Measurements from ENCODE around the gene PRELID3B.
"Not testable (repeated sequence)": the region's sequence is repeated elsewhere in the genome, so short reads cannot be mapped to it uniquely, and the experiment has no call there.

Gene PRELID3B

DNA sequence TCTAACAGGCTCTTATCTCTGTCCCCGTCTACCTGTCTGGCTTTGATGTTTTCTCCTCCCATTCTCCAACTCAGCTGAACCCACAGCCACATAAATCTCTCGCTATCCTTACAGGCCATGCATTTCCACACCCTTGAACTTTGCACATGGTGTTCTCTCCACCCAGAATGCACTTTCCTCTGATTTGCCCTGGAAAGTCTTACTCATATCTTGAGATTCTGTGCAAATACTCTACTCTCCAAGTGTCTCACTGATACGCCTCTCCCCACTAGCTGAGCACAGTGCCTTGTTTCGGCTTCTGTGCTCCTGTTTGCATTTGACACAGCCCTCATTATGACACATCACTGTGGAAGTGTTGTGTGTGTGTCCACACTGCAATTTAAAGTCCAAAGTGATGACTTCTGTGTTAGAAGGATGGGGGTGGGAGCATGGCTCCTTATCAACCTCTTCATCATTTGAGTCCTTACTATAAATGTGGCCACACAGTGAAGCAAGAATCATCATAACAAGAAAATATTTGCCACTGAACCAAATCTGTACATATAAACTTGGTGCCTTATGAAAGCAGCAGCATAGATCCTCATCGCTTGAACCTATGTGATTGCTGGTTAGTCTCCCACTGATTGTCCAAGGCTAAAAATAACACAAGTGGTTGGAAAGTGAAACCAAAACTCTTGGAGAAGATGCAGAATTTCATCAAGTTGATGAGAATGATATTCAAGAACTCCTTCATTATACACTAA is 5.5 kb upstream of the PRELID3B start:
- no peak for DNase-seq

DNA sequence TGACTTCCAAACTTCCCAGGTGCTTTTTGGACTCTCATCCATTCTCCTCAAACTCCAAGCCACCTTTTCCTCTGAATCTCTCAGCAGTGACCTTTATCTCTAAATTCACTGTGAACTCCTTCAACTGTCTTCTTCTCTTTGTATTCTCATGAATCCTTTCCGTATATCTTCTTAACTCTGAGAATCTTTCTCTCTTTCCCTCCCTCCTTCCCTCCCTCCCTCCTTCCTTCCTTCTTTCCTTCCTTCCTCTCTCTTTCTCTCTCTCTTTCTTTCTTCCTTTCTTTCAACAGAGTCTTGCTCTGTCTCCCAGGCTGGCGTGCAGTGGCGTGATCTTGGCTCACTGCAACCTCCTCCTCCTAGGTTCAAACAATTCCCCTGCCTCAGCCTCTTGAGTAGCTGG is 4.3 kb upstream of the PRELID3B start:
- no peak for DNase-seq

DNA sequence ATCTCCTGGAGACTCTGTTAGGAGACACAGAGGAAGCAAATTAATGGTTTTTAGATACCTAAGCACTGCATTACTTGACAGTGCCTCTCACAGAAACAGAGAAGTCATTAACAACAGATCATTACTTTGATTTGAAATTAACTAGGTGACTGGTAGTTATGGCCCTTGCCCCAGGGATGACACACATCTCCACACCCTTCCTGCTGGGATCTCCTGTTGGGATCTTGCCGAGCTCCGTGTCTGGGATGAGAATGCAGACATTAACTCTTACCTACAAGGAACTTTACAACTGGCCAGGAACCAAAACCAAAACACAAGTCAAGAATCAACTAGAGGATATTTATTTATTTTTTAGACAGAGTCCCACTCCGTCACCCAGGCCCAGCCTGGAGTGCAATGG is 2.2 kb upstream of the PRELID3B start:
- no peak for DNase-seq

DNA sequence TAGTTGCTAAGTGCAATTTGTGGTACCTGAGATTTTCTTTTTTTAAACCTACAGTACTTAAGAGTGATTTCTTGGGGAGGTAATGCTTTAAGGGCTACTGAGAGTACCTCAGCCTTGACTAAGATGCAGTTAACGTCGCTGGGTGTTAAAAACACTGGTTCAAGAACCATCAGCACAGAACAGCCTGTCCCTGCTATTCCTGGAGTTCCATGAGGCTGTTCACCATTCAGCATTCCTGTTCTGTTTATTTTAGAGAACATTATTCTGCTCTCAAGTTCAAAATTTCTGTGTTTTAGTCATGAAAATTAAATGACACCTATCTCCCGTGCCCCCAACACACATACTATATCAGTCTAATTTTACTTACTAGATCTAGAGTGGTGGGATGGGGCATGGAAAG is 1.7 kb upstream of the PRELID3B start:
- DNase-seq, result no peak

DNA sequence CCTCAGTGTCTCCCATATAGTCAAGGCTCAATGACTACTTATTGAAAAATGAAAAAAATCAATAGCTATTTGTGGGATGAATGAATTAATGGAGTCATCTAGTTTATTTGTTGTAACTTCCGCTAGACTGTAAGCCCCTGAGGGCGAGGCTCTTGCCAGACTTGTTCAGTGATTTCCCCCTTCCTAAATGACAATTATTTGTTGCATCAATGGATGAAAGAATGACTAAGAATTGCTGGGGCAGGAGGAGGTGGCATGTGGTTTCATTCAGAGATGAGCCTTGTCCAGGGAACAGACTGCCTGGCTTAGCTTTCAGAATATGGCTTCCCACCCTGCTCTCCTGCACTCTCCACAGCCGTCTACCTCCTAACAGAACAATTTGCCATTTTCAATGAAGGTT is 1.1 kb upstream of the PRELID3B start:
- DNase-seq, result no peak

DNA sequence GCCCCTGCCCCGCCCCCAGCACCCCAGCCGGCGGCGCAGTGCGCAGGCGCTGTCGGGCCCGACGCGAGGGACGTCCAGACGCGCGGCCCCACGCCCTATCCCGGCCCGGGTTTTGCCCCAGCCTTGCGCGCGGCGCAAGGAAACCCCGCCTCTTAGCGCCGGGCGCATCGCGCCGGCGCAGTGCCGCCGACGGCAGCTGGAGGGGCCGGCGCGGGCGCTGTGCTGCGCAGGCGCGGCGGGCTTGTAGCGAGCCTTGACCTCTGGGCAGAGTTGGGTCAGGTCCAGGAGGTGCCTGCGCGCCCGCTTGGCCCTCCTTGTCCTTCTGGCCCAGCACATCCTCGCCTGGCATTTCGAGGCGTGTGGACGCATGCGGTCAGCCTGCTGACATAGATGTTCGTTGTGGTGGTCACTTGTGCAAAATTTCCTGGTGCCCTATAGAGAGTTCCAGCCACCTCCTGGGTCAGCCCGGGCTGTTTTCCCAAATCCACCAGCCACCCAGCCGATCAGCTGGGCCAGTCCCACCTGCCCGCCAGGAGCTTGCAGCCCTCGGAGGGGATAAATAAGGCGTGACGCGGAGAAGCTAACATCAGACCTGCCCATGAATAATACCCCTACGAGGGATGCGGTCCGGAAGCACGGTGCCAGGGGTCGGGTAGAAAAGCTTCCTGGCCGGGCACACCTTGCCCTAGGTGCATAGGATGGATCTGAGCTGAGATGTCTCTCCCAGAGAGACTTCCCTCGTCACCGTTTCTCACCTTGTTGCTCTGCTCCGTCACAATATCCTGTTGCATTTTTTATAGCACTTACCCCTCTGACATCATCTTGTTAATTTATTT is 428 bp upstream of the PRELID3B start:
- peak; percentile 96 for DNase-seq

DNA sequence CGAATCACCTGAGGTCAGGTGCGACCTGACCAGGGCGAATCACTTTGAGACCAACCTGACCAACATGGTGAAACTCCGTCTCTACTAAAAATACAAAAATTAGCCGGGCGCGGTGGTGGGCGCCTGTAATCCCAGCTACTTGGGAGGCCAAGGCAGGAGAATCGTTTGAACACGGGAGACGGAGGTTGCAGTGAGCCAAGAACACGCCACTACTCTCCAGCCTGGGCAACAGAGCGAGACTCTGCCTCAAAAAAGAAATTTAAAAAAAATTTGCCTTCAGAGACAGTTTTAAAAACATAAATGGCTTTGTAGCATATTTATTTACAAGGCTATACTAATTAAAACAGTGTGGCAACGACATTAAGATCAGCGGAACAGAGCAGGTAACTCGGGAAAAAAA is 1.1 kb downstream of the PRELID3B start:
- DNase-seq, result not testable (repeated sequence)

DNA sequence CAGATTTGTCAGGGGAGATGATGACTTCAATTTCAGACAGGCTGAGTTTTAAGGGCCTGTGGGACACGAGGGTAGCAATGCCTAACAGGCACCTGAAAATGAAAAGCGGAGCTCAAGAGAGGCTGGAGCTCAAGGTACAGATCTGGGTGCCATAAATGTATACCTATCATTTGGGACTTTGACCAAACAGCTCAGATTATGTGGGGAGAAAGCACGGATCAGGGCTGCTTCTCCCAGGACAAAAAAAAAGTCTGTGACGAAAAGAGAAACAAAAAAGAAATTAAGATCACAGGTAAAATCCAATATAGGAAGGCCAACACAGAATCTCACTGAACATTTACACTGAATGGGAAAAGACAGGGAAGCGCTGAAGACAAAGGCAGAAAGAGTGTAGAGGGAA is 1.9 kb downstream of the PRELID3B start:
- DNase-seq, result no peak

DNA sequence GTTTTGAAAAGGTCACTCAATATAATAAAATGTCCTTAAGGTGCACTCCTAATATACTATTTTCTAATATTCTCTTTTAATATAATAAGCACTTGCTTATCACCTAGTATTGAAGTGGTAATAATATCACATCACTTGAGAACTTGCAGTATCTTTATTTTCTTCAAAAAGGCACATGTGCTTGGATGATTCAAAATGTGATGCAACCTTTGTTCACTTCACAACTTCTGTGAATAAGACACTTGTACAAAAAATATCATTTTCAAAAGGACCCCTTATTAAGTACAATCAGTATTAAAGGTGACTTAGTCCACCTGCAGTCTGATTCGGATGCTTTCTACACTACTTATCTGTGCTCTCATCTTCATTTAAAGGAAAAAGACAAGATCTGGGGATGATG is 3.4 kb downstream of the PRELID3B start:
- DNase-seq, result no peak

DNA sequence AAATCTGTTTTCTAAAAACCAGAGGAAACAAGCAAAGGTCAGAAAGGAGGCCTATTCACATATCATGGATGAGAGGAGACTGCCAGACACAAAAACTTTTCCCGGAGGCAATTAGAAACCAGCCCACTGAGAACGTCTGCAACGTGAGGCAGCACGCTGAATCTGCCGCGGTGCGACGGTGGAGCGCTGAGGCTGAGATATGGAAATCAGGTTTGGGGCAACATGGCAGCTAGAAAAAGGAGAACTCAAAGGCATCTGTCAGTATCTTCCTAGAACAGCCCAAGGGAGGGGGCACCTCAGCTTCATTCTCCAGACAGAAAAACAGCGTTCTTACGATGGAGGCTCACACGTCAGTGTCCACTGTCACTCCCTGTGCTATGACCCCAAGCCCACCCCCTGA is 5.2 kb downstream of the PRELID3B start:
- no peak for DNase-seq

DNA sequence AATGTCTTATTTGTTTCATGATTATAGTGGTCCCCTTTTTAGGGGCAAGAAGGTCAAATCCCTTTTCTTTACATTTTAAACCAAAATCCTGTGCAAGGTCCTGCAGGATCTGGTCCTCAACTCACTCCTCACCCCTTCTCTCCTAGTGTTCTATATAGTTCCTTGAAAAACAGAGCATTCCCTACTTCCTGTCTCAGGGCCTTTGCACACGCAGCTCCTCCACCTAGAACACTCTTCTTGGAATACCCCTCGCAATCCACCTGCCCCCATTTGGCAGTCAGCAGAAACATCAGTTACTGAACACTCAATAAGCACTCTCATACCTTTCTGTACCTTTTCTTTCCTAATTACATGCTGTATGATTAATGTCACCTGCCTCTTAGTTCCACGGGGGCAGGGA is 7.2 kb downstream of the PRELID3B start:
- no peak for DNase-seq

DNA sequence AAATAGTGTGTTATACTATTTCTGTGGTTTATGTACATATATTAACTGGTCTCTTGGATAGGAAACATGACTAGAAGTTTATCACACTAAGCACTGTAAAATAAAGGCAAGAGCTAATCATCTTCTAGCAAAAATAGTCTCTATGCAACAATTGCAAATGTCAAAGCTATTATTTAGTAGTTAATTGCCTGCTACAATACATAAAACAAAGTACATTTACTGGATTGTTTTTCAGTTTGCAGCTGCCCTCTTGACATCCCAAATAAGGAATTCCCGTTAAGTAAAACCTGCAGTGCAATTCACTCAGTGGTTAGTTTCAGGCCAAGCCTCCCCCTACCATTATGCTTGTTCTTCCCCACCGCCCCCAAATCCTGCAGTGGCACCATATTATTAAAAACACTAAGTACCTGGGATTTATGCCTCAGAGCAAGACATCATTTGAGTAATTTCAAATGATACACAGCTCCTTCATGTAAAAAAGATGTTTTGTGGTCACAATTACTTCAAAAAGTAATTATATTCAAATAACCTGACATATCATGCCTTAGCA is 8.9 kb downstream of the PRELID3B start:
- no peak for DNase-seq

DNA sequence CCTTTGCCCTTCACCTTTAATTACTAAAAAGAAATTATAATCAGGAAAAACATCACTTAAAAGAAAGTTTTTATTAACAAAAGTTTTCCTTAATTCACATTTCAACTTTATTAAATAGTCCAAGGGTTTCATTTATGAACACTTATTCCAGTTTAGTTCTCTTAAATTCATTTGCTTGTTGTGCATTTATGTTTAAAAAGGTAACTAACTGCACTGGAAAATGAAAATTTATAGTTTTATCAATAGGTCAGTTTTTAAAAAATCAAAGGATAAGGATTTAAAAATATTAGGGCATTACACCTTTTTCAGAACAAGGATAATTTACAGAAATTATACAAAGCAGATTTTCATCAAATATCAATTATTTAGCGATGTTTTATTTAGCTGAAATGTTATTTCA is 9.5 kb downstream of the PRELID3B start:
- DNase-seq, result no peak

DNA sequence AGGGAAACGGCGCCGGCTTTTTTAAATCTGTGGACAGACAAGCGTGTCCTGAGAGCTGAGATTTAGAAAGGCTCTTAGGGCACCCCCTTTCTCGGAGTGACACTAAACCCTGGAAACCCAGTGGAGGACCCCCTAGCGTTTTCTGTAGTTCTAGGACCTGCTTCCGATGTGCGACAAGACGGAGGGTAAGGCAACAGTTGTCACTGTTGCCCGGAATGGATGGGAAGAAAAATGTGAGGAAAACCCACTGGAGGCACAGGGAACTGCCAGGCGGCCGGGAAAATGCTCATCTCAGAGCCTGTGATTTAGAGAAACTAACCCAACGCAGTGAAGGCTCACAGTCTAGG is 9.9 kb downstream of the PRELID3B start:
- DNase-seq, result no peak

DNA sequence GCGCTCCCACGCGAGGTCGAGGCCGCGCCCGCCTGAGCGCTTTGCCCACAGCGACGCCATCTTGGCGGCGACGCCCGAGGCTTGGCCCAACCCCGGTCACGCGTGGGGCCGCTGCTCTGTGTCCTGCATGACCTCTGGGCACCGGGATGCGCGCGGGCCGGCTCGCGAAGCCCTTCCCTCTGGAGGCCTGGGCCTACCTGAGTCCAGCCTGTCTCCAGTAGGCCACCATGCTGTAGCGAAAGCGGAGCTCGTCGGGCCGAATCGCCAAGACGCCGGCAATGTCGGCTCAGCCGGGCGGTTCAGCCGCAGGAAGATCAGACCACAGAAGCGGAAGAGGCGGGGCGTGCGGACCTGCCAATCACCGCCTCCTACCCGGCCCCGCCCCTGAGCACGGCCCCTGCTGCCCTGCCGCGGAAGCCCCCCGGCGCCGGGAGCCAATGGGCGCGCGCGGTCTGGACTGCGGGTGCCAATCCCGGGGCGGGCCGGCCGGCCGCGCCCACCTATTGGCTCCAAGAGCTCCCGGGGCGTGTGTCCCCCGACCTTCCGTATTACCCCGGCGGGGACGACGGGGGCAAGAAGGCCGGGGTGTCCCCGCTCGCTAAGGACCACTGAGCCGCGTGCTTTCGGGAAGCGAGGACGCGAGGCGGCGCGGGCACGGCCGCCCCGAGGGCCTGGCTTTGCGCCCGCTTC is 10.4 kb downstream of the PRELID3B start, which contains the start of gene ATP5F1E:
Gene ATP5F1E (minus strand): TSS at position 313 of the 690 bp plus-strand sequence. CDS start 84 bp downstream, at position 229.
- peak; percentile 99 for DNase-seq

DNA sequence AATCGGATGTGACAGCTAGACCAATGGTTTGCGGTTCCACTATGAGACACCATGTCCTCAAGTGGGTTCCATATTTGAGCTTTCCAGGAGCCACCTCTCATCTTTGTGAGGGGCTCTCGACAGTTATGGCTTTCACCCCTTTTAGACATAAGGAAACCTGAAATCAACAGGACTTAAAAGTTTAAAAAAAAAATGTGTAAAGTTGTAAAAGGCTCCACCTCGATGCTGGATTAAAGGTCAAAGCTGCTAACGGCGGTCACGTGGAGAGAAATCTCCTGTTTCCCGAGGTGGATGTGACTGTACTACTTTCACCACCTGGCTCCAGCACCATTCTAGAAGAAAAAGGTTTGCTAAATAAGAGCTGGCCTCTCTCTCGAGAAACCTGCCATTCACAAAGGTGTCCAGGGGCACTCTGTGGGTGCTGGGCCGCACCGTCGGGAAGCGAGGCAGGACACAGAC is 11.0 kb downstream of the PRELID3B start:
- peak; percentile 9 for DNase-seq

DNA sequence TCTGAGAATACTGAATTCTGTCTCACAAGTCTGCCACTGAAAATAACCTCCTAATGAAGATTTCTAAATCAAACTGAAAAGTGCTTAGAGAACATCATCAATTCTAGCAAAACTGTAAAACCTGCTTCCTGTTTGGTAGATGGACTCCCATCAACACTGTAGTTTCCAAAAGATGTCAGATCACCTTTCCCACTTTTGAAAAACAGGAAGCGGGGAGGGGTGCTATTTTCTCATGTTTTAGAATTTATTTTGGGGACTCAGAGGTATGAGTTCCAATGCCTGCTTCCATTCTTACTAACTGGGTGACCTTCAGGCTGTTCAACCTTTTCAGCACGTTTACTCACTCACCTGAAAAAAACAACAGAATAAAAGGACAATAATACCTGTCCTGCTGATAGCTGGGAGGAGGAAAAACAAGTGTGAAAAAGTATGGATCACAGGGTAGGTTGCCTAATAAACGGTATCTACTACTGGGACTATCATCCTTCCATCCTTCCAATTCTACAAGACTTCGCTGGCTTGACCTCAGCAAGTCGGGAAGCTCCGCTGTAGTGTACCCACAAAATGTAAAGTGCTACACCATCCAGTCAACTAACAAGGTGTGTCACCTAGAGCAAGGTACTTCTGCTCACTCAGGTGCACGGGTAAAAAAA is 11.5 kb downstream of the PRELID3B start:
- DNase-seq, result no peak

DNA sequence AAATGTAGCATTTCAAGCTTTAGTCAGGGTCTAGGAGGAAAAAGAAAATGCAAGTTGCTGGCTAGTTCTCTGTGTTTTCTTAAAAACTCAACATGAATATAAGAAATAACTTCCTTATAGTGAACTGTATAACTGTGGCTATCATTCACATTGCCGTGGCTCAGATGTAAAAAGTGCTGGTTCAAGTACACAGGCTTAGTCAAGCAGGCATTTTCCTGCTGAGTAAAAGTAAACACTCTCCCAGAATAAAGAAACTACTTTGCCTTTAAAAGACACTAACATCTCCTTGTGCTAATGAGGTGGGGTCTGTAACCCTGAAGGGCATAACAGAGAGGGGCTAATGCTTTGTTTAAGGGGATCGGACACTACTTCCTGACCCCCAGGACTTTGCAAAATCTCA is 13.8 kb downstream of the PRELID3B start:
- no peak for DNase-seq

DNA sequence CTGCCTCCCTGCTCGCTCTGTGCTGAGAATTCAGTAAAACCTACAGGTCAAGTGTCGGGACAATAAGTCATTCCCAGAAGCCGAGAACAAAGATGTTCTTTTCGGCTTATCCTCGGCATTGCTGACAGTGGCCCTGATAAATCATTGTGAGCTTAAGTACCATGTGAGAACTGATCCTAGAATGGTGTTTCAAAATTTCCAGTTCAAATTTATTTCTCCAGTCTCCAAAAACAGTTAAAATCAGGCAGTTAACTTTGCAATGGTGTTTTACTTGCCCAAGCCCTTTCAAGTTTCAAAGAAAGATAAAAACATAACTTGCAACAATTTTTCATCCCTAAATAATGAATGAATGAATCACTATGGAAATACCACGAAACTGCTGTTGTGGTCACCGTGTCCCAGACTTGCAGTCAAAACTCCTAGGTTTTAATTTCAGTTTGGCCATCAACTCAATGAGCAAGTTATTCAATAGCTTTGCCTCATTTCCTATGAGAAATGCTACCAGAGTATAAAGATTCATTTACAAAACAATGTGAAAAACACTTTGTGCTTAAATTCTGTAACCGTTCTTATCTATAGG is 14.8 kb downstream of the PRELID3B start:
- no peak for DNase-seq

DNA sequence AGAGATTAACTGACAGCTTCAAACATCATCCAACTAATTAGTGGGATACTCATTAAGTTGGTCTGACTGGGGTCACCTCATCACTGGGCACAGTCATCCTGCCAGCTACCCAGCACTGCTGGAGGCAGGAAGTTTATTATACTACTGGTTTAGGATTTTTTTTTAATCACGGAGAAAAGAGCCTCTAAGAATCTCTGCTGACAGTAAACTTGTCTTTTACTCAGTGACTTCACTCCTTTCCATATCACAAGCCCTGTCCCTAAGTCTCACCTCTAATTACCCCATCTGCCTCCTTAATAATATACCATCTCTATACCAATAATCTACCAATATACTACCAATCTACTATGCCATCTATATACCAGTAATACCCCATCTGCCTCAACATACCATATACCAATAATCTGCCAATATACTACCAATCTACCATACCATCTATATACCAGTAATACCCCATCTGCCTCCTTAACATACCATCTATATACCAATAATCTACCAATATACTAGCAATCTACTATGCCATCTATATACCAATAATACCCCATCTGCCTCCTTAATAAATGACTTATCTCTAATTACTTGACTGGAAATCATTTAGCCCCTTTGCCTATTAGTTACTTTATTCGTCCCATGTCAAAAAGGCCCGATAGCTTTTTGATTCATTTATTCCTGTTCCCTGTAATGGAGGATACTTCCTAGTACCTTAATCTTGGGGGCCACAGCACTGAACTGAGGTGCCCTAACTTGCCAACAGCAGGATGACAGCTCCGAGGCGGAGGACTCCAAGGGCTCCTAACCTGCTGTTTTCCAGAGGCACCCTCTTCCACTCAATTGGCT is 15.5 kb downstream of the PRELID3B start:
- no peak for DNase-seq

DNA sequence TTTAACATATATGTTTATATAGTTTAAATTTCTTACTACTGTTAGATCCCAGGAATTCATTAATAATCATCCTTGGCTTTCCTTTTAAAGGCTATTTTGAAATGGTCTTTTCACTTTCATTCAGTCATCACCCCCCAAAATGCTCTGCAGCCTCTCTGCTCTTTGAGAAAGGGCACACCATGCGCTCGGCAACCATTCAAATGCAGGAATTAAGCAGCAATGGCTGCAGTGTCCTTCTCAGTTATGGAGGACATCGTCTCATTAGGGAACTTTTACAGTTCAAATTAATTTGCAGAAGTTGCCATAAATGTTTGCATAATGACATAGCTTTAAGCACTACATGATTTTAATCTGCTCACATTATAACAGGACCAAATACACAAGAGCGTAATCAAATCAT is 17.1 kb downstream of the PRELID3B start:
- DNase-seq, result no peak

Measured in CD4-positive, alpha-beta T cell treated with Interleukin-6 for 4 hours (primary cell).